Medulla oblongata (tissue), 1 donor: Measurements from ENCODE around the gene CTXN3.

Experiments used
- DNase-seq: peaks from one replicate; pipeline ENCODE4 v3.0.0-alpha.2; 2015; ENCODE audit errors: extremely low spot score

Gene CTXN3

GRCh38 chr5:127649018-127649439 is at the start of gene CTXN3:
Gene CTXN3, plus strand, starts transcription at chr5:127649082. Its CDS starts 8,440 bp downstream, at chr5:127657522.
- no peak for DNase-seq

GRCh38 chr5:127599320-127599719 is 49.6 kb upstream of the CTXN3 start:
- no peak for DNase-seq

GRCh38 chr5:127599847-127600246 is 49.0 kb upstream of the CTXN3 start:
- no peak for DNase-seq

GRCh38 chr5:127601111-127601510 is 47.8 kb upstream of the CTXN3 start:
- DNase-seq = no peak

GRCh38 chr5:127601601-127602000 is 47.3 kb upstream of the CTXN3 start:
- no peak for DNase-seq

GRCh38 chr5:127602481-127602880 is 46.4 kb upstream of the CTXN3 start:
- DNase-seq = no peak

GRCh38 chr5:127602896-127603844 is 45.7 kb upstream of the CTXN3 start:
- no peak for DNase-seq

GRCh38 chr5:127608077-127608660 is 40.7 kb upstream of the CTXN3 start:
- no peak for DNase-seq

- DNase-seq = no peak
These were observed 39.9 kb upstream of the CTXN3 start for GRCh38 chr5:127609011-127609410.

- DNase-seq = no peak
These were observed 38.9 kb upstream of the CTXN3 start for GRCh38 chr5:127609957-127610356.

- DNase-seq = no peak
These were observed 36.3 kb upstream of the CTXN3 start for GRCh38 chr5:127612441-127613141.

- DNase-seq = no peak
These were observed 33.0 kb upstream of the CTXN3 start for GRCh38 chr5:127615916-127616315.

- DNase-seq = no peak
These were observed 28.9 kb upstream of the CTXN3 start for GRCh38 chr5:127619908-127620479.

- DNase-seq = no peak
These were observed 27.1 kb upstream of the CTXN3 start for GRCh38 chr5:127621601-127622325.

GRCh38 chr5:127634007-127634406 is 14.9 kb upstream of the CTXN3 start:
- no peak for DNase-seq

- DNase-seq = no peak
These were observed 9.1 kb upstream of the CTXN3 start for GRCh38 chr5:127639828-127640227.

- no peak for DNase-seq
These were observed 5.9 kb upstream of the CTXN3 start for GRCh38 chr5:127642949-127643348.

- no peak for DNase-seq
These were observed 5.3 kb upstream of the CTXN3 start for GRCh38 chr5:127643607-127644006.

- DNase-seq = no peak
These were observed 3.6 kb upstream of the CTXN3 start for GRCh38 chr5:127645300-127645726.

GRCh38 chr5:127647361-127647958 is 1.4 kb upstream of the CTXN3 start:
- DNase-seq = no peak

- DNase-seq = no peak
These were observed 1.1 kb downstream of the CTXN3 start for GRCh38 chr5:127650022-127650421.
